CD1c-positive myeloid dendritic cell (primary cell): ENCODE measurements around the gene ACO2.
"Not testable (repeated sequence)": the region's sequence is repeated elsewhere in the genome, so short reads cannot be mapped to it uniquely, and the experiment has no call there.

ENCODE experiments used
- DNase-seq: peaks from one replicate; pipeline ENCODE4 v3.0.0-alpha.2; 2016; ENCODE audit errors: extremely low spot score

Gene ACO2

DNA sequence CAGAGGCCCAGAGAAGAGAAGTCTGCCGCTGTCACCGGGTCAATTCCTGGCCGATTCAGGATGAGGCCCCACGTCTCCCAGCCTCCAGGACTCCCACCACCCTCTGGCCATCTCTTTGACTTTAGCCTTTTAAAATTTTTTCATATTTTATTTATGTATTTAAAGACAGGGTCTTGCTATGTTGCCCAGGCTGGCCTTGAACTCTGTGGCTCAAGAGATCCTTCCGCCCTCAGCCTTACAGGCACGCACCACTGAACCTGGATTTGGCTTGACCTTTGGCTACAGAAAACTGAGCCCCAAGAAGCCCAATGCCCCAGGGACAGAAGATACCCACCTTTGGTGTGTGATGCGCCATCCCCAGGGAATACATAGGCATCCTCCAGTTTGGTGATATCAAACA is 71.4 kb downstream of the ACO2 start:
- DNase-seq: no peak

DNA sequence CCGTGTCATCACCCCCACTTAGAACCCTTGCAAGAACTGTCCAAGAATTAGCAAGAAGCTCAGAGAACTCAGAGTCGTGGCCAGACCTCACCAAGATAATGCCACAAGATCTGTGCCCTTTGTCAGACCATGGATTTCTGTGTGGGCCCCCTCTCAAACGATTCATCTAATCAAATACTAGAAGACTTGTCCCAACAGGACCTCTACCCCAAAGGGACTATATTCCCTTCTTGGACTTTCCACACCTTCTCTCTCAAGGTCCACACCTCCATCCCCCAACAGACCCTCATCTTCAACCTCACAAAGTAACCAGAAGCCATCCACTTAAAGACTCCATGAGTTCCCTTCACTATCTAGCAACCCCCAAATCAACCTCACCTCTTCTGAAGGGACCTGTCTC is 72.6 kb downstream of the ACO2 start:
- no peak for DNase-seq

DNA sequence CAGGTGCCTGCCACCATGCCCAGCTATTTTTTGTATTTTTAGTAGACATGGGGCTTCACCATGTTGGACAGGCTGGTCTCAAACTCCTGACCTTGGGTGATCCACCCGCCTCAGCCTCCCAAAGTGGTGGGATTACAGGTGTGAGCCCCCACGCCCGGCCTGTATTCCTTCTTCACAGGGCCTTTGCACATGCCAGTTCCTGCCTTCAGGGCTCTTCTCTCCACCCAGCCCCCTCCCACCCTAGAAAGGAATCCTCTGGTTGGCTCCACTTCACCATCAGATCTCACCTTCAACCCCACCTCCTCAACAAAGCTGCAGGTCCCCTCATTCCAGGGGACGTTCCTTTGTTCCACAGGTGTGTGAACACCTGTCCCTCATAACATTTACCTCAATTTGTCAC is 73.3 kb downstream of the ACO2 start:
- no peak for DNase-seq

DNA sequence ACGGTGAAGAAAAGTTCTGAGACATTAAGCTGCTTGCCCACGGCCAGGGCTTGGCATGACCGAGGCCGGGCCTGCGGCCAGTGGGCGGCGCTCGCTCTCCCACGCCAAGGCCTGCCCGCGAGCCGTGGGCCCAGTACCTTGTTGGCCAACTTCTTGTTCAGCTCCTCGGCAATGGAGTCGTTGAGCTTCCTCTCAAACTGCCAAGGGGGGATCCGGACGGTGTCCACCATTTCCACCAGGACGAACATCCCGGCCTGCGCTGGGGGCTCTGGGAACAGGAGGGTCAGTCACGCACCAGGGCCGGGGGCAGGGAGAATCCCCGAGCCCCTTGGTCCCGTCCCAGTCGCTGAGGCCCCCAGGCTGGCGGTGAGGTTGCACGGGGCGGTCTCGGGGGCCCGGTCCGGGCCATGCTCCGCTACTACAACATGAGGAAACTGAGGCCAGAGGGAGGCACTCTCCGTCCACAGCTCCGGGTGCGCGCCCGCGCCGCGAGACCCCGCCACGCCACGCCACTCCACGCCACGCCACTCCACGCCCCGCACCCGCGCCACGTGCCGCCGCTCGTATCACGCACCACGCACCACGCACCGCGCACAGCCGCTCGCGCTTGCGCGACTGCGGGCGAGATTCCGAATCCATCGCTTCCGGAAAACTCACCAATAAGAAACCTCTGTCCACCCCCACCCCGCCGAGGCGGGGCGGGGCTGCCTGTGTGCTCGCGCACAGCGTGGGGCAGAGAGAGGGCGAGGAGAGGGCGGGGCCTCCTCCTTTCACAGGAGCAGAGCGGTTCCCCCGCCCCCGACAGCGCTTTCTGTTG is 75.1 kb downstream of the ACO2 start, which contains the start of gene POLR3H:
TSS of gene POLR3H (minus strand) at position 617 of the 817 bp plus-strand sequence. CDS start at position 248, 369 bp downstream.
- DNase-seq: peak; percentile 99

DNA sequence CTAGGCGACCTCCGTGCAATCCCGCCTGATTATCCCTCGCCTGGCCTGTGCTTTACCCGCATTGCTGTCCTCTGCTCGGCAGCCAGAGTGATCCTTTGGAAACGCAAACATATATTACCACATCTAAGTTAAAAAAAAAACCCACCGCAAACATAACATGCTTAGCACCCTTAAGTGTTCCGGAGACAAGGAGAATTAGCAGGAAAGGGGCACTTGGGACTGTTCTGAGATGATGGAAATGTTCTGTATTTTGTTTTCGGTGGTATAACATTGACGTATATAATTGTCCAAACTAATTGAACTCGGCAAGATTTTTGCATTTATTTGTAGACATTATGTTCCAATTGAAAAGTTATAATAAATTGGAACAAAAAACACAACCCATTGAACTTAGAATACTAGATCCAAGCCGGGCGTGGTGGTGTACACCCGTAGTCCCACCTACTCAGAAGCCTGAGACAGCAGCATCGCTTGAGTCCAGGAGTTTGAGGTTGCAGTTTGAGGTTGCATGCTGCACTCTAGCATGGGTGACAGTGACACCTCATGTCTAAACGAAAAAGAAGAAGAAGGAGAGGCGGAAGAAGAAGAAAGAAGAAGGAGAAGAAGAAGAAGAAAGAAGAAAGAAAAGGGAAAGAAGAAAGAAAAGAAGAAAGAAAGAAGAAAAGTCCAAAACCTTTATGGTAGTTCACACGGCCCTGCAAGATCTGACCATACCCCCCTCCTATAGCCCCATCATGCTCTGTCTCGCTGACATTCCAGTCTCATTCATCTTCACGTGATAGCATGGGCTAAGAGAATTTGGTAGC is 76.0 kb downstream of the ACO2 start:
- peak; percentile 13 for DNase-seq

DNA sequence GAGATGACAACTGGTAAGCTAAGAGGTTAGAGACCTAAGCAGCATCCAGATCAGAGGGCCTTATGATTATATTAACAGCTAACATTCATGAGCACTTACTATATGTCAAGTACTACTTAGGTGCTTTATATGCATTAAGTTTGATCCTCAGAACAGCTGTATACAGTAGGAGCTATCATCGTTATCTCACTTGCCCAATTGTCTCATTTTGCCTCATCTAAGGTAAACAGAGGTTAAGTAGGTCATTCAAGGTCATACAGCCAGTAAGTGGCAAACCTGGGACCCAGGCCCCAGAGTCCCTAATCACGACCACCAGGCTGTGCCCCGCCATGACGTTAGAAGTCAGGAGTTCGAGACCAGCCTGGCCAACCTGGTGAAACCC is 79.9 kb downstream of the ACO2 start:
- no peak for DNase-seq

DNA sequence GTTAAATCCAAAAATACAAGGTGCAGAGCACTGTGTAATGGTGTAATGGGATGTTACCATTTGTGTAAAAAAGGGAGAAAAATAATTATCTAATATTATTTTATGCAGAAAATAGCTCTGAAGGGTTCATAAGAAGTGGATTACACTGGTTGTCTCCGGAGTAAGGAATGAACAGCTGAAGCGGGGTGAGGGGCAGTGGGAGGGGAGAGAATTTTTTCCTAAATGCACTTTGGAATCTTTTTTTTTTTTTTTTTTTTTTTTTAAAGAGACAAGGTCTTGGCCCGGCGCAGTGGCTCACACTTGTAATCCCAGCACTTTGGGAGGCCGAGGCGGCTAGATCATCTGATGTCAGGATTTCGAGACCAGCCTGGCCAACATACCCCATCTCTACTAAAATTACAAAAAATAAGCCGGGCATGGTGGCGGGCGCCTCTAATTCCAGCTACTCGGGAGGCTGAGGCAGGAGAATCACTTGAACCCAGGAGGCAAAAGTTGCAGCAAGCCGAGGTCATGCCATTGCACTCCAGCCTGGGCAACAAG is 82.1 kb downstream of the ACO2 start:
- no peak for DNase-seq

DNA sequence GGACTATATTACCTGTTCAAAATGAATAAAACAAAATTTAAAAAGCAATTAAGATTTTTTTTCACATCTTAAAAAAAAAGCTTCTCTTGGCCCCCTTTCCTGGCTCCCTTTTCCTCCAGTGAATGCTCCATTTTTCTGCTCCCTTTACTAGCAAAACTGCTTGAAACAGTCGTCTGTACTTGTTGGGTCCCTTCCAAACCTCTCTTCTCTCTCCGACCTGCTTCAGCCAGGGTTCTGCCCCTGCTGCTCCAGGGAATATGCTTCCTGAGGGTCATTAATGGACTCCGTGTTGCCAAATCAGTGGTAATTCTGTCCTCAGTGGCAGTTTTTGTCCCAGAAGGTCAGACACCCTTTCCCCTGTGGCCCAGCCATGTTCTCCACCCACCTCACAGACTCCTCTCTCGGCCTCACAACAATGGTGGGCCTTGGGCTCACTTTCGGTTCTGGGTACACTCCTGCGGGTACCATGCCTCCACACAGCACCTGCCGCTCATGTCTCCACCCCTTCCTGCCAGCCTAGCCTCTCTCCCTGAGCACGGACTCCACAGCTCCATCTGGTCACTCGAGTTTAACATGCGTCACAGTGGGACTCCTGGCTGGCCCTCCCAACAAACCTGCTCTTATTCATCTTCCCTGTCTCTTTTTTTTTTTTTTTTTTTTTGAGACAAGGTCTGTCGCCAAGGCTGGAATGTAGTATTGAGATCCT is 83.1 kb downstream of the ACO2 start:
- no peak for DNase-seq

DNA sequence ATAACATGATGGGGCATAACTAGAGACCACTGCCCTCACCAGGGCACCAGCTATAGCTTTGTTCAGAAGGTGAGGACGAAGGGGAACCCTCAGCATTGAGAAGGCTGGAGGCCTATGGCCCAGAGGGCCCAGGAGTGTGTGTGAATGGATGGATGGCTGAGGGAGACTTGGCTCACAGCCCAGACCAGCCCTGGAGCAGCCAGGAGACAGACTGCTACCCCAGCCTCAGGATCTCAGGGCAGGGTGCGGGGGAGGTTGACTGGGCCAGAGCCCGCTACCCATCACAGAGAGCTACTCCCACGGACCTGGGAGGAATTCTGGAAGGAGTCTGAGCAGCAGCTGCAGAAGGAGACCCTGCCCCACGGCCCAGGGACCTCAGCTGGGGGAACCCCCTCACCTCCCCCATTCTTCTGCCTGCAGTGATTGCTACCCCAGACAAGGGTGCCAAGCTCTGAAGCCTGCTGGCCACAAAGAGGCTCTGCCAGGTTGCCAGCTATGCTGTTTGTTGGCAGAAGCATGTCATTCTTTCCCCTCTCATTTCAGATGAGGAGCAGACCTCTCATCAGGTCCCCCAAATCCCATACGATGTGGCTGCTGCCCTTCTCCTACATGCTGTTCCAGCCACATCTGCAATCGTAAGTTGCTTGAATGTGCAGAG is 86.5 kb downstream of the ACO2 start:
- DNase-seq: no peak

DNA sequence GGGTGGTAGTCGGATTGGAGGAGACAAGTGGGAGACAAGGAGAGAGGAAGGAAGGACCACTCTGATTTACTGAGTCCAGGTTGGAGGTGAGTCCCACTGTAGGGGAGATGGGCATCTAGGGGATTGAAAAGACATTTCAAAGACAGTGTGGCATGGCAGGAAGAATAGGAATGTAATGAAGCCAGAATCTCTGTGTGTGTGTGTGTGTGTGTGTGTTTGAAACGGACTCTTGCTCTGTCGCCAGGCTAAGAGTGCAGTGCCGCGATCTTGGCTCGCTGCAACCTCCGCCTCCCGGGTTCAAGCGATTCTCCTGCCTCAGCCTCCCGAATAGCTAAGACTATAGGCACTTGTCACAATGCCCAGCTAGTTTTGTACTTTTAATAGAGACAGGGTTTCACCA is 87.6 kb downstream of the ACO2 start:
- no peak for DNase-seq

DNA sequence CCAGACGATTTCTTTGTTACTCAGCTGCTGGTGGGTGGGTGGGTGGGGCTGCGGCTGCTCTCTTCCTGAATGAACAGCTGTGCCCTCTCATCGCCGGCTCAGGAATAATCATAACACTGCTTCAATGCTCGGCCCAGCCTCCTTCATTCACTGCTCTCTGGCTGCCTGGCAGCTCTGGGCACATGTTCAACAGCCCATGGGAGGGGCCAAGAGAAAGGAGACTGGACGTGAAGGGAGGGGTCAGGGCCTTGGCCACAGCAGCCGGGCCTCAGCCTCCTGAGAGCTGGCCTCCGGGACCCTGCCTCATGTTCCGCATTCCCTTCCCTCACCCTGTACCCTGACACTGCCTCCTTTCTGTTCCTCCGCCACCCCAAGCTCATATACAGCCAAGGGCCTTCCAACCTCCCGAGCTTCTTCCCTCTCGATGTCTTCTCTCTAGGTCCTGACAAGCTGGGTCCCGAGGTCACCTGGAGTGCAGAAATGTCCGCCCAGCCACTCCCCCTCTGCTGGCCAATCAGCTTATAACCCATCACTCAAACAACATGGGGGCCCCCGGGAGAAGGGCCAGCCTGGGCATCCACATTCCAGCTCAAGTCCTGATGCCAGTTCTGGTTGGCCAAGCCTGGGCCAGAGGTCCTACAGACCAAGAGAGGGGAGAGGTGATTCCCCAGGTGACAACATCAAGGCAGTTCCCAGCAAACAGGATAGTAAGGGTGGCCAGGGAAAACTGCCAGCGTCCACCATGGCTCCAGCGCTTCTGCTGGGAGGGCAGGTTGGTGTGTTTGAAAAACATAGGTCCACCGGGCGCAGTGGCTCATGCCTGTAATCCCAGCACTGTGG is 88.7 kb downstream of the ACO2 start:
- DNase-seq: peak; percentile 17

DNA sequence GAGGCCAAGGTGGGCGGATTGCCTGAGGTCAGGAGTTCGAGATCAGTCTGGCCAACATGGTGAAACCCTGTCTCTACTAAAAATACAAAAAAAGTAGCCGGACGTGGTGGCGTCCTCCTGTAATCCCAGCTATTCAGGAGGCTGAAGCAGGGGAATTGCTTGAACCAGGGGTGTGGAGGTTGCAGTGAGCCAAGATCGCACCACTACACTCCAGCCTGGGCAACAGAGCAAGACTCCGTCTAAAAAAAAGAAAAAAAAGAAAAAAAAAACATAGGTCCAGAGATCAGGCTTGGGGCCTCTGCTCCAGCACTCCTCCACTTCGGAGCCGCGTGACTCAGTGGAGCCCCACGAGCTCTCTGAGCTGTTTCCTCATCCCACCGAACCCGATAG is 89.3 kb downstream of the ACO2 start:
- not testable (repeated sequence) for DNase-seq

DNA sequence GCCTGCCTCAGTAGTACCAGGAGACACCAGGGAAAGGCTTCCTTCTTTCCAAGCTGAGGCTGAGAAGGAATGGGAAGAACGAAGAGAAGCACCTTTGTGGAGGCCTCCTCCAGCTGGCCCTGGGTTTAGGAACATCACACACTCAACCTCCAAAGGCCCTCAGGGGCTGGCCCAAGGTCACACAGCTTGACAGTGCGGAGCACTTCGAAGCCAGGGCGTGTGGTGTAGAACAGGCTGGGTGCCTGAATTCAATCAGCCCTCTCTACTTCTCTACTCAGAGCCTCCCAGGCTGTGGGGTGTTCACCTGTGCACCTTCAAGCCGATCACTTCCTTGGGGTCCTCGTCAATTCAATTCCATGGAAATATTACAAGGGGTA is 91.2 kb downstream of the ACO2 start:
- DNase-seq: no peak

DNA sequence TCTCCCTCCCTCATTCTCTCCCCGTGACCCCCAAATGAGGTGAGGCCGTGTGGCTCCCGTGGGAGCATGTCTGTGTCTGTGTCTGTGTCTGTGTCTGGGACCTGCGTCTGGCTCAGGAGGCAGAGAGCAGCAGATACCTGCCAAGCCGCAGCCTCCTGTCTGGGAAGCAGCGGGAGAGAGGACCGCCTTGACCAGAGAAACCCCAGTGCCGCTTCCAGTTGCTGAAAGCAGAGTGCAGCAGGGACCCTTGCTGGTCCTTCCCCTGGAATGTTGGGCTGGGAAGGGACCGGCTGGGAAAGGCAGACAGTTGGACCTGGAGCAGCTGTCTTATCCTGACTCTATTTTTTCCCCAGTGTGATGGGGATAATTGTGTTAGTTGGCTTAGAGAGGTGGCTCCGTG is 92.4 kb downstream of the ACO2 start:
- no peak for DNase-seq

DNA sequence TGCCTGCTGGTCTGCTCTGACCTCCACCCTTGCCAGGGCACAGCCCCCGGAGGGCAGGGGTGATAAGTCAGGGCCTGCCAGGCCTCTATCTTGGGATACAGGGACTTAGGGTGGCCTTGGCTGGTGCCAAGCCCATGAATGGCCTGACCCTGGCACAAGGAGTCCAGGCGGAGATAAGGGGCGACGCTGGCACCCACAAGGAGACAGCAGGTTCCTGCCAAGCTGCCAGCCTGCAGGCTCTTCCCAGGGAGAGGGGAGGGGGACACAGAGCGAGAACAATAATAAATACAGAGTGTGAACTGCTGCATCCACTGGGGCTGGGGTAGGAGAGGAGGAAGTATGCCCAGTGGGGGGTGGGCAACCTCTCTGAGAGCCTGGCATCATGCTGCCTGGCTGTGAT is 92.9 kb downstream of the ACO2 start:
- no peak for DNase-seq

DNA sequence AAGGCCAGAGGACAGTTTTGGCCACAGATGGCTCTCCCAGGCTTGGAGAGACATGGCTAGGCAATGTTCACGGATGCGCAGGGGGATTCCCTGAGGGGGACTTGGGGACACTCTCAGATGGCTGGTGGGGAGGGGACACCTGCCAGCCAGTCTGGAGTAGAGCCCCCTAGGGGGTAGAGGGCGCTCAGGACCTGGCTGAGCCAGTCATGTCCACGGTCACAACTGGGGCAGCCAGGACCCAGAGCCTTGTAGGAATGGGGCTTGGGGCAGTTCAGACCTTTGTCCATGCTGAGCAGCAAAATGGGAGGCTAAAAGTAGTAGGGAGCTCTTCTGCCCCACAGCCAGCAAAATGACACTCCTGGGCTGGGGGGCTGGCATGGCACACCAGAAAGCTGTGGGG is 93.5 kb downstream of the ACO2 start:
- DNase-seq: no peak

DNA sequence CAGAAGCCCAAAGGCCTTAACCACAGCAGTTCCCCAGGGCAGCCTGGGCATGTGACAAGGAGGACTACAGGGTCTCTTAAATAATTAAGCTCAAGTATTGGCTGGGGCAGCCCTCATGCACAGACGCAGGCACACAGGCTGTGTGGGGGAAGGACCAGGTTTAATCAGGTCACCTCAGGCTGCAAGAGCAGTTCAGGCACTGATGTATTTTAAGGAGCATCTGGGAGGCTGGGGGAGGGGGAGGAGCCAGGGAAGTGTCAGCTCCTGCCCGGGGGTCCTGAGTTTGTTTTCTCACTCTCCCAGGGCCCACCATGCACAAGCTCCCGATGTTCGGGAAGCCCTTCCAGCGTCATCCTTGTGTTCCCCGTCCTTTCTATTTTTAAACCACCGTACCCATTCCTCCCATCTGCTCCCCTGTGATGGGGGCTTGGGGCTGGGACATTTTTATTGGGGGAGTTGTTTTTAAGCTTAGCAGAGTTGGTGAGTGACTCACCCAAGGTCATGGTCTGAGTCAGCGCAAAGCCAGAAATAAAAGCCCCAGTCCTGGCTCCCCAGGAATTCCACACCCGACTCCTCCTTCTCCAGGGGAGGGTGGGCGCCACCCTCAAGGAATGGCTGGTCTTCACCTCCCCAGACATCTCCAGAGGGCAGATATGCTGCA is 94.3 kb downstream of the ACO2 start:
- no peak for DNase-seq

DNA sequence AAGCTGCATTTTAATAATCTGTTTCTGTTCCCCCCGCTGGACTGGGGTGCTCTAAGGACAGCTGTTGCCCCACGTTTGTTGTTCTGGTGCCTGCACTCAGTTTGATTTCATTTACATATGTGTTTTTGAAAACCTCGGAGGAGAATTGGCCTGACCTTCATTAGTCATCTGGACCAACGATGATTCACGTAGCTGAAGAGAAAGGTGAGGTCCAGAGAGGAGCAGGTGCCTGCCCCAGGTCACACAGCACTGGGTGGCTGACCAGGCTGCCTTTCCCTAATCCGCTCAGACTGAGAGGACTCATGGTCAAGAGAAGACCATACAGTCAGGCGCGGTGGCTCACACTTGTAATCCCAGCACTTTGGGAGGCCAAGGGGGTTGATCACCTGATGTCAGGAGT is 95.6 kb downstream of the ACO2 start:
- DNase-seq: no peak

DNA sequence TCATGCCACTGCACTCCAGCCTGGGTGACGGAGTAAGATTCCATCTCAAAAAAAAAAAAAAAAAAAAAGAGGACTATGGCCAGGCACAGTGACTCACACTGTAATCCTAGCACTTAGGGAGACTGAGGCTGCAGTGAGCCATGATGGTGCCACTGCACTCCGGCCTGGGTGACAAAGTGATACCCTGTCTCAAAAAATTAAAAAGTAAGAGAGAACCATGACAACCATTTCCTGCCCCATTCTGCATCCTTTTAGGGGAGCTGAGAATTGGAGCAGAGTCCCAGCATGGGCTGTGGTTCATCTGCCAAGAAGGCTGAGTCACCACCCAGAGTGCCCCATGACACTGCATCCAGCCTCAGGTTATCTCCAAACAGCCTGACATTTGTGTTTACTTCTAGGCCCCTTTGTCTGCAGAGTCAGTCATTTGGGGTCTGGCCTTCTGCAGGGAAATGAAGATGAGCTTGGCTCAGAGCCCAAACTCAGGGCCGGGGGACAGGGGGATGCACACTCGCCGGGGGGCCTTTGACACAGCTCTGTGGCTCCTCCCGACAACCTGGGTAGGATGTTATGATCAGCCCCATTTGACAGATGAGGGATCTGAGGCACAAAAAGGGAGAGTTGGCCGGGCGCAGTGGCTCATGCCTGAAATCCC is 96.6 kb downstream of the ACO2 start:
- no peak for DNase-seq

DNA sequence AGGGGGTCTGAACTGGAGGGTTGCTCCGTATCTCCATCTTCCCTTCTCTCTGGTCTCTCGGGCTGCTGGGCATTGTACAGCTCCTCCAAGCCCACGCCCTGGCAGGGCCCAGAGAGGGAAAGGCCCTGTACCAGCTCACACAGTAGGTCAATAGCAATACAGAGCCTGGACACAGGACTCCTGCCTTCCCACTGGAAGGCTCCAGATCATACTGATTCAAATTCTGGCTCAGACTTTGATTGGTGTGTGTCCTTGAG is 98.5 kb downstream of the ACO2 start:
- no peak for DNase-seq
